DND-41 (cell line): ENCODE measurements around the gene B3GNT7.

Source experiments
- ATAC-seq: fragments of 200-7000 bp; cut with Tn5 transposase; 3 replicates; pipeline ENCODE4 v1.9.1; 2021; ENCODE audit warnings: low read depth; ENCODE audit not compliant: insufficient read depth
- DNase-seq: peaks from one replicate; pipeline ENCODE4 v3.0.0-alpha.2; 2020
- H2AFZ ChIP-seq: 2 replicates; pipeline ENCODE4 v1.6.0; 2012; ENCODE audit warnings: low read depth, low read length
- H3K27ac ChIP-seq: 2 replicates; pipeline ENCODE4 v1.5.1; 2012; ENCODE audit warnings: low read length, inconsistent platforms
- H3K27me3 ChIP-seq: fragments of 200-600 bp; sonication (generic); 2 replicates; pipeline ENCODE4 v1.6.0; 2012; ENCODE audit warnings: low read length, mild to moderate bottlenecking, inconsistent platforms; ENCODE audit not compliant: insufficient read depth, poor library complexity
- H3K36me3 ChIP-seq: 2 replicates; pipeline ENCODE4 v1.5.1; 2012; ENCODE audit warnings: low read length, inconsistent platforms; ENCODE audit not compliant: insufficient read depth
- H3K4me1 ChIP-seq: 2 replicates; pipeline ENCODE4 v1.5.1; 2012; ENCODE audit warnings: mild to moderate bottlenecking, low read length; ENCODE audit not compliant: insufficient read depth
- H3K4me2 ChIP-seq: 2 replicates; pipeline ENCODE4 v1.6.0; 2012; ENCODE audit warnings: mild to moderate bottlenecking, moderate library complexity, low read length, inconsistent platforms; ENCODE audit not compliant: insufficient read depth
- H3K4me3 ChIP-seq, 2 experiments: fragments of 200-600 bp in 1 of 2; shearing (Covaris generic) in 1 of 2; 2 replicates each; pipeline ENCODE4 v1.5.1; 2012 to 2016; ENCODE audit warnings: inconsistent platforms in 2 of 2, low read length in 2 of 2, mild to moderate bottlenecking in 2 of 2, low read depth in 1 of 2, moderate library complexity in 1 of 2
- H3K79me2 ChIP-seq: 2 replicates; pipeline ENCODE4 v1.6.0; 2012; ENCODE audit warnings: low read length, inconsistent platforms; ENCODE audit not compliant: insufficient read depth
- H3K9ac ChIP-seq: 2 replicates; pipeline ENCODE4 v1.6.0; 2012; ENCODE audit warnings: low read depth, mild to moderate bottlenecking, inconsistent platforms, low read length, moderate library complexity
- H3K9me3 ChIP-seq: 2 replicates; pipeline ENCODE4 v1.5.1; 2012; ENCODE audit warnings: low read length, moderate library complexity, mild to moderate bottlenecking, inconsistent platforms; ENCODE audit not compliant: insufficient read depth, severe bottlenecking
- H4K20me1 ChIP-seq: 2 replicates; pipeline ENCODE4 v1.6.0; 2012; ENCODE audit warnings: low read length; ENCODE audit not compliant: insufficient read depth
- CTCF ChIP-seq: IDR thresholded peaks from 2 replicates; pipeline ENCODE4 v1.5.1; 2012; ENCODE audit warnings: borderline replicate concordance, low read length, moderate library complexity, mild to moderate bottlenecking; ENCODE audit not compliant: poor library complexity, severe bottlenecking; ENCODE audit errors: extremely low read depth
- EZH2 ChIP-seq: IDR thresholded peaks from 3 replicates; pipeline ENCODE4 v1.6.1; 2012; ENCODE audit warnings: borderline replicate concordance, low read depth, mild to moderate bottlenecking, moderate library complexity, low read length, inconsistent platforms; ENCODE audit not compliant: severe bottlenecking

The B3GNT7 gene

DNA sequence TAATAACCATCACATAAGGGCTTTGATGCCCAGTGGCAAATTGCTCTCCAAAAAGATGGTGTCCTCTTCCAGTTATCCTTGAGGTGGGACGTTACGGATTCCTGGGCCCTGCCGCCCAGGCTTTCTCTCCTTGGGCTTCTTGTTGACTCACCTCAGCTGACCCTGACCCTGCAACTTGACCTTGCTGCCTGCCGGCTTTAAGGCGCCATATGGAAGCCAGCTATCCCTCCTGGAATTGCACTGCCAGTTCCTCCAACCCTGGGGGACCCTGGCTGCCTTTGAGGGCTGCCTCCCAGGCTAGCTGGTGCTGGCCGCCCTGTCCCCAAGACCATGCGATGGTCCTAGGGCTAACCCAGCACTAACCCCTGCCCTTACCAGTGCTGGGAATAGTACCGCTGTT is 28.3 kb upstream of the B3GNT7 start:
- no peak for TF ChIP-seq EZH2
- TF ChIP-seq CTCF = no peak
- Histone ChIP-seq H2AFZ (no peak overlapping the region), H3K79me2 (no peaks in the 10 kb centered on the region), H3K4me2 (no peak overlapping the region), H3K27me3 (no peaks in the 10 kb centered on the region), H3K9ac (no peak overlapping the region), H4K20me1 (no peaks in the 10 kb centered on the region), H3K9me3 (no peaks in the 10 kb centered on the region), H3K4me3 (no peak overlapping the region), H3K36me3 (no peaks in the 10 kb centered on the region), H3K4me1 (no peaks in the 10 kb centered on the region), H3K27ac (no peak overlapping the region)
- DNase-seq = no peak
- ATAC-seq = no peak

DNA sequence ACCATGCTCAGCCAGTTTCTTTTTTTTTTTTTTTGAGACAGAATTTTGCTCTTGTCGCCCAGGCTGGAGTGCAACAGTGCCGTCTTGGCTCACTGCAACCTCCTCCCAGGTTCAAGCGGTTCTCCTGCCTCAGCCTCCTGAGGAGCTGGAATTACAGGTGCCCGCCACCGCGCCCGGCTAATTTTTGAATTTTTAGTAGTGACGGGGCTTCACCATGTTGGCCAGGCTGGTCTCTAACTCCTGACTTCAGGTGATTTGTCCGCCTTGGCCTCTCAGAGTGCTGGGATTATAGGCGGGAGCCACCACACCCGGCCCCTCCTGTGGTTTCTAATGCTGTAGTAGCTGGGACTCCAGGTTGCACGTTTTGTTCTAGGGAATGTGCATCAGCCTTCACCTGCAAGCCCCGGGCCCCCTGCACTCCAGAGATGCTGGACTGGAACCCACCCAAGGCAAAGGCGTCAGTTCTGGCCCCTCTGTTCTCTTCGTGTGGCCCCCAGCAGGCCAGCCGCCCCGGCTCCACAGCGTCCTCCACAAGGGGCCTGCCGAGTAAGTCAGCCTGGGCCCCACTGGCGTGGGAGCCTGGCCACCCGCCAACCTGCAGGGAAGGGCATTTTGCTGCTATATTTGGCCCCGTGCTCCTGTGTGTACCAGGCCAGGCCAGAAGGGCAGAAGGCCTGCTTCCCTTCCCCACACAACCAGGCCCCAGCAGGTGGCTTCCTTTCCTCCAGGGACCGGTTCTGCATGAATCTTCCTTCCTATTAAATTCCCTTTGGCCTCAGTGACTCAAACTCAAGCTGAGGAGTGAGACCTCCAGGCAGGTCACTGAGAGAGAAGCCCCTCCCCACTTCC is 25.7 kb upstream of the B3GNT7 start:
- Histone ChIP-seq H3K79me2 (no peaks in the 10 kb centered on the region), H3K27me3 (no peaks in the 10 kb centered on the region), H4K20me1 (no peaks in the 10 kb centered on the region), H3K27ac (no peak overlapping the region), H3K9ac (no peak overlapping the region), H3K9me3 (no peaks in the 10 kb centered on the region), H2AFZ (no peak overlapping the region), H3K4me2 (no peak overlapping the region), H3K4me1 (no peaks in the 10 kb centered on the region), H3K36me3 (no peaks in the 10 kb centered on the region), H3K4me3 (no peak overlapping the region)
- no peak for DNase-seq
- ATAC-seq = no peak
- TF ChIP-seq EZH2 (no peak), CTCF (no peak)

DNA sequence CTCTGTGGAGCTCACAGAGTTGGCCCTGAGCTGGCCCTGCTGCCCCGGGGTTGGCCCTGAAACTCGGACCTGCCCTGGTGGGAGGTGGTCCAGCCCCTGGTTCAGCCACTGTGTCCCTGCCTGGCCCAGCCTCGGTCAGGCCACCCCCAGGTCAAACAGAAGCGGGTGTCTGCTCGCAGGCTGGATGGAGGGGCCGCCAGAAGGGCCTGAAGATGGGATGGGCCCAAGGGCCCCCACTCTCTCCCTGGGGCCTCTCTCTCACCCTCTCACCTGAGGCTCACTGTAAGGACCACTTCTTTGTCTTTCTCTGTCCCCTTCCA is 25.1 kb upstream of the B3GNT7 start:
- TF ChIP-seq EZH2 (no peak), CTCF (no peak)
- no peaks in the 10 kb centered on the region for H3K79me2 ChIP-seq
- no peak overlapping the region for H2AFZ ChIP-seq
- no peak overlapping the region for H3K27ac ChIP-seq
- H3K36me3 ChIP-seq = no peaks in the 10 kb centered on the region
- no peaks in the 10 kb centered on the region for H3K9me3 ChIP-seq
- no peaks in the 10 kb centered on the region for H3K4me1 ChIP-seq
- no peak overlapping the region for H3K4me2 ChIP-seq
- no peak overlapping the region for H3K4me3 ChIP-seq
- DNase-seq (no peak), ATAC-seq (no peak)
- no peaks in the 10 kb centered on the region for H4K20me1 ChIP-seq
- no peak overlapping the region for H3K9ac ChIP-seq
- no peaks in the 10 kb centered on the region for H3K27me3 ChIP-seq
